ENCODE results near the gene RREB1.

DNA sequence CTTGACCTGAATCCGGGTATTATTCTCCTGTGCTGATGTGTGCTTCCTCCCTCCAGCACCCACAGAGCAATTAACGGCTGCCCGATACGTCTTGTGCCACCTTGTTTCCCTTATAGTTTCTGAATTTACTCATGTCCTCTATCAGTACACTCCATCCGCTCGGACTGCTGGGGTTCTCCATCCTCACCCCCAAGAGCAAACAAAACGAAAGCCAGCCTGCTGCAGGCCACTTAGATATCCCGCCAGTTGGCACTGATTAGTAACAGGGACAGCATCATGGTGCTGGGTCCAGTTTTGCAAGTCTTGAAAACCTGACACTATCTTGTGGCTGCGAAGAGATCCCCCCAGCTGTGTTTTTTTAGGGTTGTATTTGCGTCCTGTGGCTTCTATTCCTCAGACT is 133.4 kb downstream of the RREB1 start:
- TF ChIP-seq, protein P1, sequence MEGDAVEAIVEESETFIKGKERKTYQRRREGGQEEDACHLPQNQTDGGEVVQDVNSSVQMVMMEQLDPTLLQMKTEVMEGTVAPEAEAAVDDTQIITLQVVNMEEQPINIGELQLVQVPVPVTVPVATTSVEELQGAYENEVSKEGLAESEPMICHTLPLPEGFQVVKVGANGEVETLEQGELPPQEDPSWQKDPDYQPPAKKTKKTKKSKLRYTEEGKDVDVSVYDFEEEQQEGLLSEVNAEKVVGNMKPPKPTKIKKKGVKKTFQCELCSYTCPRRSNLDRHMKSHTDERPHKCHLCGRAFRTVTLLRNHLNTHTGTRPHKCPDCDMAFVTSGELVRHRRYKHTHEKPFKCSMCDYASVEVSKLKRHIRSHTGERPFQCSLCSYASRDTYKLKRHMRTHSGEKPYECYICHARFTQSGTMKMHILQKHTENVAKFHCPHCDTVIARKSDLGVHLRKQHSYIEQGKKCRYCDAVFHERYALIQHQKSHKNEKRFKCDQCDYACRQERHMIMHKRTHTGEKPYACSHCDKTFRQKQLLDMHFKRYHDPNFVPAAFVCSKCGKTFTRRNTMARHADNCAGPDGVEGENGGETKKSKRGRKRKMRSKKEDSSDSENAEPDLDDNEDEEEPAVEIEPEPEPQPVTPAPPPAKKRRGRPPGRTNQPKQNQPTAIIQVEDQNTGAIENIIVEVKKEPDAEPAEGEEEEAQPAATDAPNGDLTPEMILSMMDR (conservative IDR thresholded peaks at IDR 0.05; ENCODE audit: low read depth in 2 of 2) = no peak
- no peak for TF ChIP-seq EZH2 (IDR thresholded peaks at IDR 0.05; ENCODE audit: low read depth, unreplicated experiment)
- TF ChIP-seq POLR2AphosphoS5 (IDR thresholded peaks at IDR 0.05; ENCODE audit: low read depth) = no peak
- TF ChIP-seq CREB1 (CRISPR knock-in tag; IDR thresholded peaks at IDR 0.05; ENCODE audit: low read depth) = no peak

Measured in GM23338 (cell line).